Bronchial epithelial cell (primary cell): Measurements from ENCODE around the gene SIGLEC5. TPM values are rescaled to one million over a fixed set of nuclear protein-coding genes. Genes with fewer than 3 reads are reported as not detected.
"Not testable (repeated sequence)": the region's sequence is repeated elsewhere in the genome, so short reads cannot be mapped to it uniquely, and the experiment has no call there.

Source experiments
- DNase-seq: peaks from one replicate; pipeline ENCODE4 v3.0.0-alpha.2; 2010; ENCODE audit warnings: low read depth
- FAIRE-seq: peaks from 2 replicates; lab custom pipeline; 2011; peaks lifted over from hg19 to GRCh38; lab: Jason Lieb, UNC
- H3K27me3 ChIP-seq: 2 replicates; pipeline ENCODE4 v1.5.1; 2011; ENCODE audit warnings: low read length; ENCODE audit not compliant: control insufficient read depth, insufficient read depth
- H3K36me3 ChIP-seq: 2 replicates; pipeline ENCODE4 v1.5.1; 2011; ENCODE audit warnings: low read length; ENCODE audit not compliant: control insufficient read depth, insufficient read depth
- H3K4me3 ChIP-seq: 2 replicates; pipeline ENCODE4 v1.5.1; 2011; ENCODE audit warnings: mild to moderate bottlenecking, low read depth, low read length, control low read depth
- CTCF ChIP-seq: IDR thresholded peaks from 2 replicates; pipeline ENCODE4 v1.5.1; 2011; ENCODE audit warnings: mild to moderate bottlenecking, moderate library complexity, low read length, control low read depth, inconsistent platforms; ENCODE audit not compliant: insufficient read depth, severe bottlenecking
- total RNA-seq: library from RNA; depleted of rRNA; stranded (reverse); fragments of >200 nt; gene quantifications from 2 replicates; pipeline ENCODE4 v1.2.1, GENCODE V29; 2014

The SIGLEC5 gene
- total RNA-seq, 1 donor from 2014 or later: not detected

GRCh38 chr19:51647318-51647717, 17.1 kb upstream of the SIGLEC5 start:
- H3K4me3 ChIP-seq: no peak overlapping the region
- no peak for TF ChIP-seq CTCF
- FAIRE-seq: no peak
- H3K36me3 ChIP-seq: no peaks in the 10 kb centered on the region
- no peak for DNase-seq
- no peaks in the 10 kb centered on the region for H3K27me3 ChIP-seq

- not testable (repeated sequence) for H3K4me3 ChIP-seq, DNase-seq, H3K27me3 ChIP-seq, H3K36me3 ChIP-seq, FAIRE-seq
These were observed 16.5 kb upstream of the SIGLEC5 start, which contains the start of gene SIGLEC14 for GRCh38 chr19:51646730-51647129. Gene SIGLEC14 (minus strand): TSS chr19:51646825. CDS start chr19:51646759, 66 bp downstream.

DNA sequence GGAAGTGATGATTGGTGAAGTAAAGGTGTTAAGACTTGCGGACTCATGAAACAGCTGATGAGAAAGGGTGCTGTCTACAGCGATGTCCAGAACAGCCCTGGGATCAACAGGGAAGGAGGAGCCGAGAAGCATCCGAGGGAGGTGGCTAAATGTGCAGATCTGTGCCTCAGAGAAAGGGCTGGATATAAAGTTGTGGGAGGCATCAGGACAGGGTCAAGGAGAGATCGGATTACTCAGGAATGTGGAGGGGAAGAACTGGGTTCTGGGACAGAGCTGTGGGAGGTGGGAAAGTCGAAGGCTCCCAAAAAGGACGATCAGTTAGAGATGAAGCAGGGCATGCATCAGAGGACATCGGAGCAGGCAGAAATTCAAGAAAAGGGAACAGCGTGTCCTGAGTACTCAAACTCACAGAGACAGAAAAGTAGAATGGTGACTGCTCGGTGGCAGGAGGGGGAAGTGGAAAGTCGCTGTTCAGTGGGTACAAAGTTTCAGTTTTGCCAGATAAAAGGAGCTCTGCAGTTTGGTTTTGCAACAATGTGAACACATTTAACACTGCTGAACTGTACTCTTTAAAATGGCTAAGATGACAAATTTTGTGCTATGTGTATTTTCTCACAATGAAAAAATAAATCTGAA, 14.6 kb upstream of the SIGLEC5 start:
- H3K27me3 ChIP-seq: no peaks in the 10 kb centered on the region
- no peak for TF ChIP-seq CTCF
- DNase-seq: no peak
- H3K4me3 ChIP-seq: no peak overlapping the region
- H3K36me3 ChIP-seq: no peaks in the 10 kb centered on the region
- FAIRE-seq: no peak

GRCh38 chr19:51641648-51642047, 11.4 kb upstream of the SIGLEC5 start:
- TF ChIP-seq CTCF: no peak
- no peaks in the 10 kb centered on the region for H3K27me3 ChIP-seq
- FAIRE-seq: no peak
- no peak overlapping the region for H3K4me3 ChIP-seq
- no peak for DNase-seq
- no peaks in the 10 kb centered on the region for H3K36me3 ChIP-seq

DNA sequence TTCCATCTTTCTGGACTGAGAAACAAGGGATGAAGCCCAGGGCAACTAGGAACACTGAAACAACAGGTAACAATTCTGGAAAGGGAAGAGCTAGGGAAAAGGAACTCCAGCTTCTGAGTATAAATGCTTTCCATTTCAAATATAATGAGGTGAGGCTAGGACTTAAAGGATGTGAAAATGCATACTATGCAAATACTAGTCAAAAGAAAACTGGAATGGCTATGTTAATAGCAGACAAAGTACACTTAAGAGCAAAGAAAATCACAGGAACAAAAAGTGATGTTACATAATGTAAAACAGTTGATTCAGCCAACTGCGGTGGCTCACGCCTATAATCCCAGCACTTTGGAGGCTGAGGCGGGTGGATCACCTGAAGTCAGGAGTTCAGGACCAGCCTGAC, 10.2 kb upstream of the SIGLEC5 start:
- no peaks in the 10 kb centered on the region for H3K36me3 ChIP-seq
- H3K27me3 ChIP-seq: no peaks in the 10 kb centered on the region
- FAIRE-seq: no peak
- no peak for TF ChIP-seq CTCF
- no peak overlapping the region for H3K4me3 ChIP-seq
- DNase-seq: no peak

- H3K27me3 ChIP-seq: no peaks in the 10 kb centered on the region
- FAIRE-seq (no peak), DNase-seq (no peak)
- no peak overlapping the region for H3K4me3 ChIP-seq
- no peak for TF ChIP-seq CTCF
- no peaks in the 10 kb centered on the region for H3K36me3 ChIP-seq
These were observed 9.7 kb upstream of the SIGLEC5 start for GRCh38 chr19:51639916-51640315.
